NCI-H82 treated with DMSO at 0.1 percent for 48 hours (cell line): ENCODE measurements around the gene FEM1C.
"Not testable (repeated sequence)": the region's sequence is repeated elsewhere in the genome, so short reads cannot be mapped to it uniquely, and the experiment has no call there.

Experiments used
- DNase-seq: peaks from one replicate; lab custom pipeline; 2025; ENCODE audit not compliant: unreplicated experiment; lab: John Stamatoyannopoulos, UW

Gene FEM1C

DNA sequence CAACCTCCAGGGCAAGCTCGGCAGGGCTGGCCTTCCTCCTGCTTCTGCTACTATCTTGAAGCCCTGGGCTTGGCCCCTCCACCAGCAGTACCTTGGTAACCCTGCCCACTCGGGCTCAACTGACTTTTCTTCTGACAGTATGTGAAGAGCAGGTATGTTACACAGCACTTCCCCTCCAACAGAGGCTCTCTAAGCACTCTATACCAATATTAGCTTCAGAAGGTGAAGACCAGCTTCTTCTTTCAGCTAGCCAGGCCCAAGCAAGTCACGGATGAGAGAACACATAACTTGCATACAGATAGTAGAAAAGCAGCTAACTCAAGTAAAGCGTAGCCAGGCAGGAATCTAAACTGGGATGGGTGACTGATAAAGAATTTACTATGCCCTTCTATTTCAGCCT is 64.3 kb downstream of the FEM1C start:
- no peak for DNase-seq

DNA sequence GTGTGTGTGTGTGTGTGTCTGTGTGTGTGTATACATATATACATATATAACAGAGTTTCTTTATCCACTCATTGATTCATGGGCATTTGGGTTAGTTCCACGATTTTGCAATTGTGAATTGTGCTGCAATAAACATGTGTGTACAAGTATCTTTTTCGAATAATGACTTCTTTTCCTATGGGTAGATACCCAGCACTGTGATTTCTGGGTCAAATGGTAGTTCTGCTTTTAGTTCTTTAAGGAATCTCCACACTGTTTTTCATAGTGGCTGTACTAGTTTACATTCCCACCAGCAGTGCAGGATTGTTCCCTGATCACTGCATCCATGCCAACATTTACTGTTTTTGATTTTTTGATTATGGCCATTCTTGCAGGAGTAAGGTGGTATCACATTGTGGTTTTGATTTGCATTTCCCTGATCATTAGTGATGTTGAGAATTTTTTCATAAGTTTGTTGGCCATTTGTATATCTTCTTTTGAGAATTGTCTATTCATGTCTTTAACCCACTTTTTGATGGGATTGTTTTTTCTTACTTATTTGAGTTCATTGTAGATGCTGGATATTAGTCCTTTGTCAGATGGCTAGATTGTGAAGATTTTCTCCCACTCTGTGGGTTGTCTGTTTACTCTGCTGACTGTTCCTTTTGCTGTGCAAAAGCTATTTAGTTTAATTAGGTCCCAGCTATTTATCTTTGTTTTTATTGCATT is 65.3 kb downstream of the FEM1C start:
- DNase-seq, result not testable (repeated sequence)

DNA sequence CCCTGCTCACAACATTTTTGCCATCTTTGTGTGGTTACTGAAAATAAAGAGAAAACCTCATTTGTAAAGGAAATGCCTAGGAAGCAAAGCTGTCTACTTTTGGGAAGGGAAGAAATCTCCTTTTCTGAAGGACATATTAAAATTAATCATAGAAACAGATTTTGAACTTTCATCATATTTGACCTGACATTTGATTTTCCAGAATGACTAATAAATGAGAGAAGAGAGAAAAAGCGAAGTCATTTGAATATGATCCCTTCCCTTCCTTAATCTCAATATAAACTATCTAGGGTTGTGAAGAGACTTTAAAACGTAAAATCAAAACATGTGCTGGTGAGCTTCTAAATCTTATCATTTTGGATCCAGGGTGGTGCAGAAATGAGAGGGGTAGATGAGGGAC is 66.3 kb downstream of the FEM1C start:
- no peak for DNase-seq

DNA sequence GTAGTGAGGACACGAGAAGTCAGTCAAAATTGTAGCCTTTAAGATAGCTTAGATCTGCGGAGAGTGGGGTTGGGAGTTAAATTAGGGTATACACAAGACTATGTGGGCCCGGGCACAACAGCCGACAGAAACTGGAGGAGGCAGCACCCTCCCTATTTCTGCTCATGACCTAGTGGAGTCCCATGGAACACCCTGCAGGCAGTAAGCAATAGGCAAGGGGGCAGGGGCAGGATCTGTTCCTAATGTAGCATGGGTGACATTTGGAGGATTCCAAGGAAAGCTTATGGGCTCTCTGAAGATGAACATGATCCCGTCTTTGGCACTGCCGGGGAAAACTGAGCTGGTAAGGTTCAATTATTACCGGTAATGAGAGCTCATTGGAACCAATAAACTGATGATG is 67.0 kb downstream of the FEM1C start:
- no peak for DNase-seq

DNA sequence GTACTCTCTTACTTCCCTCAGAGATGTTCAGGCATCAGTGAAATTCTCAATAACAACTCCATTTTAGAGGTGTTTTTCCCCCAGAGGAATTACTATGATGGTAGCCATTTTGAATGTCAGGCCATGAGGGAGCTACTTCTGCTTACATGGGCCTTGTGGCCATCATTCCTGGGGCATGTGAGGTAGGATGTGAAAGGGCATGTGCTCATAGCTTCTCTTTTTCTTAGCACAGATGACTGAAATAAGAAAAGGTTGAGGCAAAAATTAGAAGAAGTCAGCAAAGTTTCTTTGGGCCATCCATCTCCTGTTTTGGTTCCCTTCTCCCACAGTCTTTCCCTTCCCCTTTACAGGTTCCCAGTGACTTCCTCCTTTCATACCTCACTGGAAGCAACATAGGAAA is 68.8 kb downstream of the FEM1C start:
- DNase-seq, result no peak

DNA sequence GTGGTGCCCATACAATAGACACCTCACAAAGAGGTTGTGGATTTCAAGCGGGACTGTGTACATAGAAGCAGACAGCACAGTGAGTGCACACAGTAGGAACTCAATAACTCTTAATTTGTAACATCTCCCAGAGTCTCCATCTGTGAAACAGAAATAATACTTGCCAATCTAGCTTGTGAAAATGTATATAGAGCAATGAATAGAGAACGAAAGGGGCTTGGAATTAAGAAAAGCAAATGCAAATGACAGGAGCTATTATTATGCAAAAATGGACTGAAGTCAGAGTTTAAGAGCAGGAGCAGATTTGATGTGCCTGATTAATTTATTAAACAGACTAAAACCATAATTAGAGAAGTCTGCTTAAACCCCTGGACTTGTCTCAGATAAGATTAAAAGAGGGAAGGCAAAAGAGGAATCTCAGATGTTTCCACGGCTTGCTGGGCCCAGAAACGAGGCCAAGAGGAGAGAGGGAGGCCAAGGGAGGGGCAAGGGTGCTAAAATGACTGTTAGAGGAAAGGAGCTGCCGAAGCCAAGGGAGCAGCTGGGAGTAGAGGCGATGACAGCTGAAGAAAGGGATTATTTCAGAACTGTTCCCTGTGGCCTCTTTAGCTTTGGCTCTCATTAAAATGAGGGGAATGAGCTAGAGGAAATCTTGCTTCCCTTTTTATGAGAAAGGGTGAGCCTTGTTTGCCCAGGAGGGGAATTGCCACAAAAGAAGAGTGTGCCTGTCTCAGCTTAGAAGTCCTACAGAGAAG is 72.1 kb downstream of the FEM1C start:
- DNase-seq, result no peak

DNA sequence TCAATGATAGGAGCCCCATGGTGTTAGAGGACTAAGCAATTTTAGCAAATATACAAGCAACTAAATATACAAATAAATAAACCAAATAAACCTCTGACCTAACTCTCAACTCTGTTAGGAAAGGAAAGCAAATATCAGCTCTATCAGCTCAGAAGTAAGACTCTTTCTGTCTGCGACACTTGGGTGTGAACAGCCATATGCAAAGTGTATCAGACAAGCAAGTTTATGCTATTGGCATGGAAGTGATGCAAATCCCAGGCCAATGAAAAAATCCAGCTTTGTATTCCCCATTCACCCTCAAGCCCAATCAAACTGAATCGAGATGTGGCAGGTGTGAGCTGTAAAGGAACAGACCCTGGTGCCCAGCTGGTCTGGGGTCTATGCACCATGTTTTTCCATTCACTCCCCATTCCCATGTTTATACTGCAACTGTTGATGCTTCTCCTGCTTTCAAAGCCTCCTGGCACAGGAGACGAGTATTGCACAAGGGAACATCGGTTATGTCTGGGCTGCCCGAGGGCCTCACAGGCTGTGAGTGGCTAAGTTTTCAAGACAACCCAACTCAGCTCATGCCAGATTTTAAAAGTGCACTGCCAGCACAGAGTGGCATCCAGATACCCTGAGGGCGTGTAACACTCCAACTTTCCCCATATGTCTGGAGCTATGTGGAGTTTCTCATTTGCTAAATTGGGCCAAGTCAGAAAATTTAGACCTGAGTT is 73.1 kb downstream of the FEM1C start:
- no peak for DNase-seq

DNA sequence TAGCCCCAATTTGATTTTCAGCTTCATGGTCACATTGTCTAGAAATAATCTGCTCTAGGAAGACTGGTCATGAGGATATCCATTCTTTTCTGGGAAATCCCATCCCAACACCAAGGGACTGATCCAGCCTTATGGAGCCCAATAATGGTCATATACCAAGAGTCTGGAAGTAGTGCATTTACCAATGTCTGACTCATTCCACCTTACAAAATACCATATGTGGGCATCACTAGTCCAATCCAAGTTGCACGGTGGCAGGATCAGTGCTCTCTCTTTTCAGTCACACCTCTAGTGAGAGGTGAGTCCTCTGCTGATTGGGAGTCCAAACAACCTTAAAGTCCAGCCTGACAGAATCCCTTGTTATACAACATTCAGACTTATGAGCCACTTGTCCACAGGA is 73.7 kb downstream of the FEM1C start:
- DNase-seq, result no peak
